ENCODE data around the gene CRYGC. TPM values are rescaled to one million over a fixed set of nuclear protein-coding genes. Genes with fewer than 3 reads are reported as not detected.

The CRYGC gene
- total and polyA plus RNA-seq, 2 of the 13 experiments (the other 11 are each of a cell fraction or from before 2014, with no cell fraction given), result 0.20 to 0.27 TPM

GRCh38 chr2:208135794-208136715 lies 6.4 kb upstream of the CRYGC start (continued):
- TF ChIP-seq, protein P1, sequence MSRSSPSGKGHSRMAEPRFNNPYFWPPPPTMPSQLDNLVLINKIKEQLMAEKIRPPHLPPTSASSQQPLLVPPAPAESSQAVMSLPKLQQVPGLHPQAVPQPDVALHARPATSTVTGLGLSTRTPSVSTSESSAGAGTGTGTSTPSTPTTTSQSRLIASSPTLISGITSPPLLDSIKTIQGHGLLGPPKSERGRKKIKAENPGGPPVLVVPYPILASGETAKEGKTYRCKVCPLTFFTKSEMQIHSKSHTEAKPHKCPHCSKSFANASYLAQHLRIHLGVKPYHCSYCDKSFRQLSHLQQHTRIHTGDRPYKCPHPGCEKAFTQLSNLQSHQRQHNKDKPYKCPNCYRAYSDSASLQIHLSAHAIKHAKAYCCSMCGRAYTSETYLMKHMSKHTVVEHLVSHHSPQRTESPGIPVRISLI (CRISPR knock-in tag; IDR thresholded peaks at IDR 0.05; ENCODE audit: borderline replicate concordance), result peak; percentile 79; the same call in 1 of the 2 replicates
- TF ChIP-seq NCOA2 (CRISPR knock-in tag; IDR thresholded peaks at IDR 0.05), result peak; percentile 29; the same call in 1 of the 2 replicates
- TF ChIP-seq ZNF850 (CRISPR knock-in tag; conservative IDR thresholded peaks at IDR 0.05), result no peak
- TF ChIP-seq, protein P2, sequence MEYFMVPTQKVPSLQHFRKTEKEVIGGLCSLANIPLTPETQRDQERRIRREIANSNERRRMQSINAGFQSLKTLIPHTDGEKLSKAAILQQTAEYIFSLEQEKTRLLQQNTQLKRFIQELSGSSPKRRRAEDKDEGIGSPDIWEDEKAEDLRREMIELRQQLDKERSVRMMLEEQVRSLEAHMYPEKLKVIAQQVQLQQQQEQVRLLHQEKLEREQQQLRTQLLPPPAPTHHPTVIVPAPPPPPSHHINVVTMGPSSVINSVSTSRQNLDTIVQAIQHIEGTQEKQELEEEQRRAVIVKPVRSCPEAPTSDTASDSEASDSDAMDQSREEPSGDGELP (IDR thresholded peaks at IDR 0.05; ENCODE audit: borderline replicate concordance, low read depth), result no peak; the same call in 1 of the 2 replicates
- peak; percentile 54; the same call in 1 of the 2 replicates for TF ChIP-seq ZNF605 (CRISPR knock-in tag; IDR thresholded peaks at IDR 0.05)
- 0 out of 2 replicates have a peak, but pooled peaks have one; percentile 5 for TF ChIP-seq ZNF746 (CRISPR knock-in tag; IDR thresholded peaks at IDR 0.05)
- TF ChIP-seq PLRG1 (conservative IDR thresholded peaks at IDR 0.05), result no peak
- no peak for TF ChIP-seq ZNF564 (CRISPR knock-in tag; IDR thresholded peaks at IDR 0.05)
- 0 out of 2 replicates have a peak, but pooled peaks have one; percentile 40 for TF ChIP-seq BORCS8-MEF2B (CRISPR knock-in tag; IDR thresholded peaks at IDR 0.05)
- no peak for TF ChIP-seq TEAD2 (CRISPR knock-in tag; IDR thresholded peaks at IDR 0.05)
- no peak for TF ChIP-seq SP140L (CRISPR knock-in tag; IDR thresholded peaks at IDR 0.05; ENCODE audit: borderline replicate concordance)
- no peak for TF ChIP-seq ZKSCAN5 (CRISPR knock-in tag; IDR thresholded peaks at IDR 0.05)
- TF ChIP-seq, protein P3, sequence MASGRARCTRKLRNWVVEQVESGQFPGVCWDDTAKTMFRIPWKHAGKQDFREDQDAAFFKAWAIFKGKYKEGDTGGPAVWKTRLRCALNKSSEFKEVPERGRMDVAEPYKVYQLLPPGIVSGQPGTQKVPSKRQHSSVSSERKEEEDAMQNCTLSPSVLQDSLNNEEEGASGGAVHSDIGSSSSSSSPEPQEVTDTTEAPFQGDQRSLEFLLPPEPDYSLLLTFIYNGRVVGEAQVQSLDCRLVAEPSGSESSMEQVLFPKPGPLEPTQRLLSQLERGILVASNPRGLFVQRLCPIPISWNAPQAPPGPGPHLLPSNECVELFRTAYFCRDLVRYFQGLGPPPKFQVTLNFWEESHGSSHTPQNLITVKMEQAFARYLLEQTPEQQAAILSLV (CRISPR knock-in tag; IDR thresholded peaks at IDR 0.05; ENCODE audit: borderline replicate concordance), result no peak
- no peak for TF ChIP-seq ZKSCAN1 (IDR thresholded peaks at IDR 0.05; ENCODE audit: low read length)
- no peak for TF ChIP-seq EED (CRISPR knock-in tag; IDR thresholded peaks at IDR 0.05)
- peak; percentile 65; the same call in 1 of the 2 replicates for TF ChIP-seq POGZ (CRISPR knock-in tag; IDR thresholded peaks at IDR 0.05)
- no peak for TF ChIP-seq ZNF678 (CRISPR knock-in tag; IDR thresholded peaks at IDR 0.05)
- peak; percentile 19; the same call in 1 of the 2 replicates for TF ChIP-seq SMAD3 (CRISPR knock-in tag; IDR thresholded peaks at IDR 0.05)
- no peak for TF ChIP-seq TCF7L2 (IDR thresholded peaks at IDR 0.05; ENCODE audit: low read depth, low read length)
- TF ChIP-seq ATF2 (CRISPR knock-in tag; IDR thresholded peaks at IDR 0.05), result no peak

All from HepG2 (cell line).